Coronary artery (tissue), 2 donors: ENCODE results near the gene TRIM65.
"Not testable (repeated sequence)": the region's sequence is repeated elsewhere in the genome, so short reads cannot be mapped to it uniquely, and the experiment has no call there.

ENCODE experiments used
- DNase-seq: peaks from one replicate; pipeline ENCODE4 v3.0.0-alpha.2; 2017; ENCODE audit warnings: low spot score
- H3K27ac ChIP-seq, 2 donors: fragments of 200-600 bp; sonication (generic); one replicate each; pipeline ENCODE4 v1.5.1; 2016 to 2019
- H3K4me3 ChIP-seq: fragments of 200-600 bp; sonication (generic); 2 replicates; pipeline ENCODE4 v1.5.1; 2016; ENCODE audit warnings: mild to moderate bottlenecking, moderate library complexity
- CTCF ChIP-seq: fragments of 200-600 bp; sonication (generic); IDR thresholded peaks from one replicate; pipeline ENCODE4 v1.5.1; 2019; ENCODE audit warnings: antibody characterized with exemption

TRIM65 gene

GRCh38 chr17:75864448-75864871, 32.3 kb downstream of the TRIM65 start:
- no peak for TF ChIP-seq CTCF
- peak overlapping the region; percentile 75 to 91 for H3K27ac ChIP-seq
- DNase-seq = peak; percentile 95
- no peak overlapping the region for H3K4me3 ChIP-seq

GRCh38 chr17:75861927-75862317, 34.8 kb downstream of the TRIM65 start:
- no peak for TF ChIP-seq CTCF
- DNase-seq = no peak
- peak overlapping the region in 1 of 2 donors; percentile 56 for H3K27ac ChIP-seq
- H3K4me3 ChIP-seq = no peak overlapping the region

GRCh38 chr17:75859358-75859757, 37.4 kb downstream of the TRIM65 start:
- not testable (repeated sequence) for H3K4me3 ChIP-seq, DNase-seq
- peak overlapping the region in 1 of 2 donors; percentile 72 for H3K27ac ChIP-seq

- DNase-seq = no peak
- H3K4me3 ChIP-seq = peak overlapping the region; percentile 90
- TF ChIP-seq CTCF = no peak
- peak overlapping the region; percentile 94 to 100 for H3K27ac ChIP-seq
Observed at GRCh38 chr17:75856062-75856756, 40.5 kb downstream of the TRIM65 start.

GRCh38 chr17:75855310-75856061, 41.3 kb downstream of the TRIM65 start, which contains the start of gene WBP2:
WBP2 (minus strand) TSS chr17:75855335; CDS start chr17:75855297, 38 bp downstream.
- peak within 1 kb of the TSS; percentile 90 for H3K4me3 ChIP-seq
- DNase-seq = peak; percentile 100
- H3K27ac ChIP-seq = peak within 1 kb of the TSS; percentile 94 to 100
- TF ChIP-seq CTCF = peak; percentile 29

- TF ChIP-seq CTCF = no peak
- Histone ChIP-seq H3K4me3 (peak overlapping the region; percentile 90), H3K27ac (peak overlapping the region; percentile 94 to 98)
- no peak for DNase-seq
Observed at GRCh38 chr17:75854881-75855309, 41.9 kb downstream of the TRIM65 start.

GRCh38 chr17:75854101-75854748, 42.5 kb downstream of the TRIM65 start:
- TF ChIP-seq CTCF = no peak
- DNase-seq = no peak
- Histone ChIP-seq H3K27ac (peak overlapping the region; percentile 94 to 98), H3K4me3 (peak overlapping the region; percentile 90)
